Activated T-cell treated with anti-CD3 and anti-CD28 coated beads, Interleukin-2, amount 50 U/mL, for 72 hours (primary cell): ENCODE measurements around the gene FOXE1. TPM values are rescaled to one million over a fixed set of nuclear protein-coding genes. Genes with fewer than 3 reads are reported as not detected.

ENCODE experiments used
- ATAC-seq, 2 donors: fragments of 150-1000 bp; cut with Tn5 transposase; replicated peaks in 1 of 2; 2 replicates each; pipeline ENCODE4 v1.10.0; 2021; ENCODE audit warnings: moderate library complexity in 2 of 2, mild to moderate bottlenecking in 1 of 2
- DNase-seq, 2 donors: peaks; one replicate each; pipeline ENCODE4 v3.0.0; 2021 to 2022; ENCODE audit warnings: mixed read lengths in 1 of 2
- H3K27ac Mint-ChIP-seq: one replicate; pipeline ENCODE4 v1.8.0; 2022; ENCODE audit warnings: mild to moderate bottlenecking, moderate library complexity, mixed read lengths
- H3K27me3 Mint-ChIP-seq: one replicate; pipeline ENCODE4 v1.8.0; 2022; ENCODE audit warnings: low read depth, mixed read lengths
- H3K36me3 Mint-ChIP-seq, 2 donors: one replicate each; pipeline ENCODE4 v1.8.0; 2022; ENCODE audit warnings: mixed read lengths in 2 of 2, mild to moderate bottlenecking in 1 of 2; ENCODE audit not compliant: insufficient read depth in 2 of 2
- H3K4me1 Mint-ChIP-seq: one replicate; pipeline ENCODE4 v1.8.0; 2022; ENCODE audit warnings: low read depth, mixed read lengths
- H3K4me3 Mint-ChIP-seq, 2 donors: one replicate each; pipeline ENCODE4 v1.8.0; 2022; ENCODE audit warnings: mild to moderate bottlenecking in 2 of 2, mixed read lengths in 2 of 2, moderate library complexity in 2 of 2
- H3K9me3 Mint-ChIP-seq, 2 donors: one replicate each; pipeline ENCODE4 v1.8.0; 2022; ENCODE audit warnings: mixed read lengths in 2 of 2
- total RNA-seq, 2 donors: library from RNA; stranded (reverse); gene quantifications; one replicate each; pipeline ENCODE4 v1.2.3, GENCODE V29; 2022

FOXE1 gene
- total RNA-seq: under 1 TPM; 0.79 to 0.96 TPM

- peak in 1 of 2 donors; percentile 33 for DNase-seq
- ATAC-seq: peak; percentile 20 to 35
- H3K27ac Mint-ChIP-seq: peak within 1 kb of the TSS; percentile 18
- H3K36me3 Mint-ChIP-seq: peaks cover 2 to 3% of the 10 kb centered on the region in 2 donors
- H3K27me3 Mint-ChIP-seq: peaks cover 68% of the 10 kb centered on the region
- peaks cover 41% of the 10 kb centered on the region for H3K4me1 Mint-ChIP-seq
- H3K9me3 Mint-ChIP-seq: no peaks in the 10 kb centered on the region
- H3K4me3 Mint-ChIP-seq: peak within 1 kb of the TSS; percentile 89 to 97
These were observed at the start of gene FOXE1 for GRCh38 chr9:97853056-97853843. Gene FOXE1 (plus strand): TSS chr9:97853226. CDS start chr9:97853915, 689 bp downstream.

GRCh38 chr9:97804059-97804365, 49.0 kb upstream of the FOXE1 start:
- peaks cover 8% of the 10 kb centered on the region for H3K4me1 Mint-ChIP-seq
- H3K4me3 Mint-ChIP-seq: peak overlapping the region; percentile 68
- H3K36me3 Mint-ChIP-seq: peaks cover 0 to 2% of the 10 kb centered on the region in 2 donors
- no peak for DNase-seq
- no peaks in the 10 kb centered on the region for H3K9me3 Mint-ChIP-seq
- ATAC-seq: no peak
- no peak overlapping the region for H3K27ac Mint-ChIP-seq
- H3K27me3 Mint-ChIP-seq: peaks cover 40% of the 10 kb centered on the region

GRCh38 chr9:97806721-97807120, 46.3 kb upstream of the FOXE1 start:
- H3K9me3 Mint-ChIP-seq: no peaks in the 10 kb centered on the region
- no peak overlapping the region for H3K4me3 Mint-ChIP-seq
- peaks cover 16% of the 10 kb centered on the region for H3K4me1 Mint-ChIP-seq
- no peak for ATAC-seq
- peaks cover 31% of the 10 kb centered on the region for H3K27me3 Mint-ChIP-seq
- peaks cover 0 to 2% of the 10 kb centered on the region in 2 donors for H3K36me3 Mint-ChIP-seq
- no peak overlapping the region for H3K27ac Mint-ChIP-seq
- no peak for DNase-seq

GRCh38 chr9:97807681-97808080, 45.3 kb upstream of the FOXE1 start:
- Mint-ChIP-seq H3K27me3 (peaks cover 28% of the 10 kb centered on the region), H3K36me3 (peaks cover 0 to 2% of the 10 kb centered on the region in 2 donors)

GRCh38 chr9:97808415-97808814, 44.6 kb upstream of the FOXE1 start:
- Mint-ChIP-seq H3K27ac (no peak overlapping the region), H3K4me3 (no peak overlapping the region), H3K9me3 (no peaks in the 10 kb centered on the region), H3K27me3 (peaks cover 28% of the 10 kb centered on the region), H3K4me1 (peaks cover 12% of the 10 kb centered on the region), H3K36me3 (no peaks in the 10 kb centered on the region)
- DNase-seq (no peak), ATAC-seq (no peak)

More at GRCh38 chr9:97807681-97808080, 45.3 kb upstream of the FOXE1 start:
- Mint-ChIP-seq H3K4me1 (peaks cover 20% of the 10 kb centered on the region), H3K9me3 (no peaks in the 10 kb centered on the region), H3K27ac (no peak overlapping the region), H3K4me3 (no peak overlapping the region)
- ATAC-seq (no peak), DNase-seq (no peak)

GRCh38 chr9:97808972-97809371, 44.1 kb upstream of the FOXE1 start:
- H3K9me3 Mint-ChIP-seq: no peaks in the 10 kb centered on the region
- no peak for ATAC-seq
- no peak overlapping the region for H3K27ac Mint-ChIP-seq
- H3K4me3 Mint-ChIP-seq: no peak overlapping the region
- no peak for DNase-seq
- H3K27me3 Mint-ChIP-seq: peaks cover 26% of the 10 kb centered on the region
- H3K36me3 Mint-ChIP-seq: no peaks in the 10 kb centered on the region
- H3K4me1 Mint-ChIP-seq: peaks cover 12% of the 10 kb centered on the region

- no peak overlapping the region for H3K4me3 Mint-ChIP-seq
- peak in 1 of 2 donors; percentile 26 for ATAC-seq
These were observed 43.2 kb upstream of the FOXE1 start for GRCh38 chr9:97809666-97810344.

GRCh38 chr9:97811533-97812246, 41.3 kb upstream of the FOXE1 start:
- no peak for ATAC-seq

More at GRCh38 chr9:97809666-97810344, 43.2 kb upstream of the FOXE1 start:
- Mint-ChIP-seq H3K4me1 (peaks cover 12% of the 10 kb centered on the region), H3K36me3 (no peaks in the 10 kb centered on the region), H3K27me3 (peaks cover 19% of the 10 kb centered on the region), H3K27ac (no peak overlapping the region), H3K9me3 (no peaks in the 10 kb centered on the region)
- no peak for DNase-seq

GRCh38 chr9:97812247-97812543, 40.8 kb upstream of the FOXE1 start:
- no peak for ATAC-seq
- no peaks in the 10 kb centered on the region for H3K36me3 Mint-ChIP-seq

More at GRCh38 chr9:97811533-97812246, 41.3 kb upstream of the FOXE1 start:
- no peak overlapping the region for H3K27ac Mint-ChIP-seq
- peaks cover 12% of the 10 kb centered on the region for H3K4me1 Mint-ChIP-seq
- peaks cover 12% of the 10 kb centered on the region for H3K27me3 Mint-ChIP-seq
- no peaks in the 10 kb centered on the region for H3K9me3 Mint-ChIP-seq
- H3K4me3 Mint-ChIP-seq: no peak overlapping the region
- no peak for DNase-seq
- H3K36me3 Mint-ChIP-seq: no peaks in the 10 kb centered on the region

GRCh38 chr9:97813072-97813471, 40.0 kb upstream of the FOXE1 start:
- DNase-seq: no peak
- no peak for ATAC-seq
- no peak overlapping the region for H3K4me3 Mint-ChIP-seq
- H3K27ac Mint-ChIP-seq: no peak overlapping the region
- no peaks in the 10 kb centered on the region for H3K9me3 Mint-ChIP-seq
- H3K36me3 Mint-ChIP-seq: no peaks in the 10 kb centered on the region
- peaks cover 12% of the 10 kb centered on the region for H3K4me1 Mint-ChIP-seq
- H3K27me3 Mint-ChIP-seq: peaks cover 9% of the 10 kb centered on the region

More at GRCh38 chr9:97812247-97812543, 40.8 kb upstream of the FOXE1 start:
- Mint-ChIP-seq H3K27me3 (peaks cover 7% of the 10 kb centered on the region), H3K4me3 (no peak overlapping the region), H3K9me3 (no peaks in the 10 kb centered on the region), H3K27ac (no peak overlapping the region), H3K4me1 (peaks cover 12% of the 10 kb centered on the region)
- DNase-seq: no peak

- no peak overlapping the region for H3K27ac Mint-ChIP-seq
- no peak overlapping the region for H3K4me3 Mint-ChIP-seq
- H3K36me3 Mint-ChIP-seq: peaks cover 3 to 4% of the 10 kb centered on the region in 2 donors
- no peaks in the 10 kb centered on the region for H3K4me1 Mint-ChIP-seq
- H3K27me3 Mint-ChIP-seq: peaks cover 51% of the 10 kb centered on the region
- DNase-seq (no peak), ATAC-seq (no peak)
- H3K9me3 Mint-ChIP-seq: peaks cover 2 to 3% of the 10 kb centered on the region in 2 donors
These were observed 33.3 kb upstream of the FOXE1 start for GRCh38 chr9:97819735-97820134.

GRCh38 chr9:97820373-97820772, 32.7 kb upstream of the FOXE1 start:
- Mint-ChIP-seq H3K4me1 (no peaks in the 10 kb centered on the region), H3K9me3 (peaks cover 2 to 3% of the 10 kb centered on the region in 2 donors), H3K4me3 (no peak overlapping the region), H3K27me3 (peaks cover 57% of the 10 kb centered on the region), H3K27ac (no peak overlapping the region), H3K36me3 (peaks cover 3 to 4% of the 10 kb centered on the region in 2 donors)
- DNase-seq (no peak), ATAC-seq (no peak)
